PFSK-1 (cell line): ENCODE results near the gene PPFIA3.

Experiments used
- POLR2AphosphoS5 ChIP-seq: IDR thresholded peaks from 2 replicates; pipeline ENCODE4 v1.6.1; 2012; ENCODE audit warnings: low read depth, mild to moderate bottlenecking, control low read depth, low read length, moderate library complexity
- TAF1 ChIP-seq: IDR thresholded peaks from 2 replicates; pipeline ENCODE4 v1.6.1; 2012; ENCODE audit warnings: low read length, control low read depth, borderline replicate concordance; ENCODE audit not compliant: insufficient read depth
- TF ChIP-seq, protein P1 (sequence below), 2 experiments: IDR thresholded peaks; 2 replicates each; pipeline versions ENCODE4 v1.6.1 to v1.8.0; 2011 to 2012; ENCODE audit warnings: low read depth in 2 of 2, low read length in 2 of 2, control low read depth in 1 of 2, inconsistent platforms in 1 of 2, mild to moderate bottlenecking in 1 of 2, moderate library complexity in 1 of 2; ENCODE audit not compliant: insufficient read depth in 1 of 2

DNA sequence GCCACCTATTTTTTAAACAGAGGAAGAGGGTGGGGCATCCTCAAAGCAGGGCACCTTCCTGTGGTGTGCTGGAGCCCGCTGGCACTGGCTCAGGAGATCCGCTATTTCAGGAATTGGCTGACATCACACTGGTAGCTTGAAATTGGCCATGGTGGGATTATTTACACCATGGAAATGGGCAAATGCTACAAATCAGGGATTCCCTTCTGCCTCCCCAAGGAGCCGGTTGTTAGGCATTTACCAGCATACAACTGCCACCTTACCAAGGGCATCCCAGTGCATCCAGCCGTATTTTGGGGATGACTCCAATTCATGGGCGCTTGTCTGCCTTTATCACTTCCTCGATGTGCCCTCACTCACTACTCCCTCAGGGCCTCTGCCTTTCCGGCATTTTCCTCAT is 21.6 kb downstream of the PPFIA3 start:
- TF ChIP-seq POLR2AphosphoS5 = no peak
- no peak for TF ChIP-seq TAF1
- TF ChIP-seq, protein P1, sequence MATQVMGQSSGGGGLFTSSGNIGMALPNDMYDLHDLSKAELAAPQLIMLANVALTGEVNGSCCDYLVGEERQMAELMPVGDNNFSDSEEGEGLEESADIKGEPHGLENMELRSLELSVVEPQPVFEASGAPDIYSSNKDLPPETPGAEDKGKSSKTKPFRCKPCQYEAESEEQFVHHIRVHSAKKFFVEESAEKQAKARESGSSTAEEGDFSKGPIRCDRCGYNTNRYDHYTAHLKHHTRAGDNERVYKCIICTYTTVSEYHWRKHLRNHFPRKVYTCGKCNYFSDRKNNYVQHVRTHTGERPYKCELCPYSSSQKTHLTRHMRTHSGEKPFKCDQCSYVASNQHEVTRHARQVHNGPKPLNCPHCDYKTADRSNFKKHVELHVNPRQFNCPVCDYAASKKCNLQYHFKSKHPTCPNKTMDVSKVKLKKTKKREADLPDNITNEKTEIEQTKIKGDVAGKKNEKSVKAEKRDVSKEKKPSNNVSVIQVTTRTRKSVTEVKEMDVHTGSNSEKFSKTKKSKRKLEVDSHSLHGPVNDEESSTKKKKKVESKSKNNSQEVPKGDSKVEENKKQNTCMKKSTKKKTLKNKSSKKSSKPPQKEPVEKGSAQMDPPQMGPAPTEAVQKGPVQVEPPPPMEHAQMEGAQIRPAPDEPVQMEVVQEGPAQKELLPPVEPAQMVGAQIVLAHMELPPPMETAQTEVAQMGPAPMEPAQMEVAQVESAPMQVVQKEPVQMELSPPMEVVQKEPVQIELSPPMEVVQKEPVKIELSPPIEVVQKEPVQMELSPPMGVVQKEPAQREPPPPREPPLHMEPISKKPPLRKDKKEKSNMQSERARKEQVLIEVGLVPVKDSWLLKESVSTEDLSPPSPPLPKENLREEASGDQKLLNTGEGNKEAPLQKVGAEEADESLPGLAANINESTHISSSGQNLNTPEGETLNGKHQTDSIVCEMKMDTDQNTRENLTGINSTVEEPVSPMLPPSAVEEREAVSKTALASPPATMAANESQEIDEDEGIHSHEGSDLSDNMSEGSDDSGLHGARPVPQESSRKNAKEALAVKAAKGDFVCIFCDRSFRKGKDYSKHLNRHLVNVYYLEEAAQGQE (IDR thresholded peaks at IDR 0.05; ENCODE audit: insufficient read depth in 1 of 2, low read depth in 2 of 2, low read length in 2 of 2) = no peak
